ENCODE results near the gene INSC. TPM values are rescaled to one million over a fixed set of nuclear protein-coding genes. Genes with fewer than 3 reads are reported as not detected.

INSC gene
- total and polyA plus RNA-seq, 2 of the 13 experiments (the other 11 are each of a cell fraction or from before 2014, with no cell fraction given): 0.09 TPM; not detected in 1

GRCh38 chr11:15146271-15147003, 31.7 kb downstream of the INSC start (continued):
- no peak for TF ChIP-seq ZNF414 (CRISPR knock-in tag; IDR thresholded peaks at IDR 0.05)
- TF ChIP-seq HNF1B (CRISPR knock-in tag; IDR thresholded peaks at IDR 0.05): no peak

GRCh38 chr11:15148169-15148568, 33.4 kb downstream of the INSC start:
- DNase-seq (ENCODE audit: low spot score) (no peak), FAIRE-seq (no peak), ATAC-seq (no peak)
- 0% methylated on average over 3 of the region's 4 CpGs for WGBS (ENCODE audit: low lambda C conversion rate)
- no peak for TF ChIP-seq ZNF382 (CRISPR knock-in tag; IDR thresholded peaks at IDR 0.05; ENCODE audit: borderline replicate concordance)
- no peak for TF ChIP-seq ZNF24 (IDR thresholded peaks at IDR 0.05)
- no peak for TF ChIP-seq MAFF (IDR thresholded peaks at IDR 0.05; ENCODE audit: low read depth, low read length)
- no peak for TF ChIP-seq ZNF724P (CRISPR knock-in tag; IDR thresholded peaks at IDR 0.05; ENCODE audit: borderline replicate concordance)
- no peak for TF ChIP-seq ZNF75D (CRISPR knock-in tag; IDR thresholded peaks at IDR 0.05; ENCODE audit: borderline replicate concordance)
- no peak for TF ChIP-seq KAT7 (CRISPR knock-in tag; IDR thresholded peaks at IDR 0.05; ENCODE audit: borderline replicate concordance)
- no peak for TF ChIP-seq ISX (CRISPR knock-in tag; conservative IDR thresholded peaks at IDR 0.05)
- no peak for TF ChIP-seq FOSL2 (CRISPR knock-in tag; IDR thresholded peaks at IDR 0.05)
- TF ChIP-seq NCOA1 (CRISPR knock-in tag; IDR thresholded peaks at IDR 0.05): no peak
- TF ChIP-seq CREM (IDR thresholded peaks at IDR 0.05): no peak
- TF ChIP-seq CREM (CRISPR knock-in tag; IDR thresholded peaks at IDR 0.05): no peak
- Histone ChIP-seq H3K36me3 (replicated peaks in 1 of 2; ENCODE audit: control insufficient read depth in 1 of 2, insufficient read depth in 2 of 2, low read length in 2 of 2) (no peaks in the 10 kb centered on the region), H3K4me3 (replicated peaks in 1 of 3; ENCODE audit: insufficient read depth in 1 of 3, low read depth in 2 of 3, low read length in 3 of 3) (no peak overlapping the region), H3K27ac (ENCODE audit: extremely low read length, insufficient read depth, low read length) (no peak overlapping the region), H4K20me1 (ENCODE audit: insufficient read depth, low read length) (no peaks in the 10 kb centered on the region), H3K9ac (ENCODE audit: insufficient read depth, low read depth, low read length) (no peak overlapping the region), H3K79me2 (ENCODE audit: insufficient read depth, low read length) (no peaks in the 10 kb centered on the region), H3K9me3 (ENCODE audit: low read length) (no peaks in the 10 kb centered on the region), H3K4me2 (ENCODE audit: low read depth, low read length) (no peak overlapping the region), H2AFZ (ENCODE audit: low read length) (no peak overlapping the region), H3K27me3 (ENCODE audit: control insufficient read depth in 1 of 2, insufficient read depth in 2 of 2, low read length in 2 of 2) (no peaks in the 10 kb centered on the region), H3K4me1 (ENCODE audit: insufficient read depth, low read length) (0 out of 2 replicates have a peak, but pooled peaks cover 6% of the 10 kb centered on the region)
- in situ Hi-C loops (cut with HindIII; ENCODE audit: extremely low pct_ligation_motif_present, low pct_unique_long_range_greater_than_20kb) (no loop called here), intact Hi-C loops (cut with micrococcal nuclease; ENCODE audit: unreplicated experiment) (no loop called here)
- POLR2A ChIA-PET: no interaction called here
- BruUV-seq (replicated peaks): no TSS peak
- CTCF ChIA-PET (ENCODE audit: low intra/inter-chr PET ratio, low total read pairs): no interaction called here

Data from HepG2 (cell line).